GM18511 (cell line): ENCODE data around the gene ADAMTSL4.
A peak's percentile ranks its signal among the peaks of the same experiment; 100 is the strongest.
"Not testable (repeated sequence)": the region's sequence is repeated elsewhere in the genome, so short reads cannot be mapped to it uniquely, and the experiment has no call there.

ENCODE experiments used
- ATAC-seq: cut with Tn5 transposase; IDR thresholded peaks from one replicate; pipeline ENCODE4 v1.9.1; 2021; ENCODE audit warnings: mild to moderate bottlenecking, moderate library complexity; ENCODE audit not compliant: unreplicated experiment

The ADAMTSL4 gene

GRCh38 chr1:150566589-150567340, 17.6 kb downstream of the ADAMTSL4 start:
- no peak for ATAC-seq

GRCh38 chr1:150567341-150567716, 18.1 kb downstream of the ADAMTSL4 start:
- ATAC-seq = peak; percentile 44

GRCh38 chr1:150567717-150568593, 18.7 kb downstream of the ADAMTSL4 start:
- peak; percentile 32 for ATAC-seq

GRCh38 chr1:150568594-150568966, 19.4 kb downstream of the ADAMTSL4 start:
- no peak for ATAC-seq

GRCh38 chr1:150572918-150573647, 23.9 kb downstream of the ADAMTSL4 start:
- no peak for ATAC-seq

- ATAC-seq = not testable (repeated sequence)
Observed at GRCh38 chr1:150573648-150574071, 24.5 kb downstream of the ADAMTSL4 start.

- no peak for ATAC-seq
Observed at GRCh38 chr1:150574260-150575071, 25.3 kb downstream of the ADAMTSL4 start.

GRCh38 chr1:150575072-150575489, 25.9 kb downstream of the ADAMTSL4 start:
- no peak for ATAC-seq

- no peak for ATAC-seq
Observed at GRCh38 chr1:150575518-150576366, 26.5 kb downstream of the ADAMTSL4 start.

GRCh38 chr1:150576367-150576711, 27.1 kb downstream of the ADAMTSL4 start:
- ATAC-seq = no peak

GRCh38 chr1:150576794-150577556, 27.8 kb downstream of the ADAMTSL4 start:
- no peak for ATAC-seq

GRCh38 chr1:150577557-150578271, 28.5 kb downstream of the ADAMTSL4 start:
- no peak for ATAC-seq

GRCh38 chr1:150578272-150579109, 29.3 kb downstream of the ADAMTSL4 start:
- ATAC-seq = no peak

GRCh38 chr1:150579110-150579944, 30.1 kb downstream of the ADAMTSL4 start, which contains the start of gene MCL1:
Gene MCL1, minus strand, starts transcription at chr1:150579610. Its CDS starts 80 bp downstream, at chr1:150579530.
- peak; percentile 90 for ATAC-seq

- no peak for ATAC-seq
Observed at GRCh38 chr1:150579945-150580642, 30.9 kb downstream of the ADAMTSL4 start.

- not testable (repeated sequence) for ATAC-seq
Observed at GRCh38 chr1:150580966-150581365, 31.8 kb downstream of the ADAMTSL4 start.
